OCI-LY1 (cell line): ENCODE measurements around the gene COLEC12.

Experiments
- H2AFZ ChIP-seq: fragments of 200-600 bp; sonication (generic), shearing (Covaris generic); 2 replicates; pipeline ENCODE4 v1.6.0; 2014; ENCODE audit warnings: antibody characterized with exemption, mild to moderate bottlenecking, low read length
- H3F3A ChIP-seq: fragments of 200-600 bp; sonication (generic), shearing (Covaris generic); 2 replicates; pipeline ENCODE4 v1.6.0; 2014; ENCODE audit warnings: mild to moderate bottlenecking, antibody characterized with exemption, low read length, moderate library complexity; ENCODE audit not compliant: insufficient read depth
- H3K27ac ChIP-seq: fragments of 200-600 bp; sonication (generic); 2 replicates; pipeline ENCODE4 v1.5.1; 2014; ENCODE audit warnings: low read length, mixed run types, mild to moderate bottlenecking, low read depth; ENCODE audit not compliant: poor library complexity, severe bottlenecking
- H3K27me3 ChIP-seq: fragments of 200-600 bp; sonication (generic); 2 replicates; pipeline ENCODE4 v1.6.0; 2014; ENCODE audit warnings: antibody characterized with exemption, mild to moderate bottlenecking, low read length, moderate library complexity; ENCODE audit not compliant: insufficient read depth
- H3K36me3 ChIP-seq: fragments of 200-600 bp; sonication (generic); 2 replicates; pipeline ENCODE4 v1.6.1; 2014; ENCODE audit warnings: mild to moderate bottlenecking, antibody characterized with exemption, low read length, moderate library complexity, mixed read lengths; ENCODE audit not compliant: insufficient read depth
- H3K4me1 ChIP-seq: fragments of 200-600 bp; sonication (generic); 2 replicates; pipeline ENCODE4 v1.5.1; 2014; ENCODE audit warnings: mild to moderate bottlenecking, low read length, moderate library complexity; ENCODE audit not compliant: insufficient read depth, severe bottlenecking
- H3K4me2 ChIP-seq: fragments of 200-600 bp; sonication (generic), shearing (Covaris generic); 2 replicates; pipeline ENCODE4 v1.6.1; 2014; ENCODE audit warnings: low read length
- H3K4me3 ChIP-seq: fragments of 200-600 bp; sonication (generic); 2 replicates; pipeline ENCODE4 v1.5.1; 2014; ENCODE audit warnings: low read length, low read depth, mild to moderate bottlenecking, mixed read lengths; ENCODE audit not compliant: poor library complexity, severe bottlenecking
- H3K79me2 ChIP-seq: fragments of 200-600 bp; shearing (Covaris generic); 2 replicates; pipeline ENCODE4 v1.6.1; 2016; ENCODE audit warnings: mixed run types, low read length, mixed read lengths; ENCODE audit not compliant: insufficient read depth
- H3K9ac ChIP-seq: fragments of 200-600 bp; sonication (generic), shearing (Covaris generic); 2 replicates; pipeline ENCODE4 v1.6.1; 2014; ENCODE audit warnings: mild to moderate bottlenecking, low read length, mixed read lengths
- H3K9me2 ChIP-seq: fragments of 200-600 bp; sonication (generic), shearing (Covaris generic); 2 replicates; pipeline ENCODE4 v1.6.1; 2014; ENCODE audit warnings: low read depth, mild to moderate bottlenecking, low read length, mixed read lengths
- H3K9me3 ChIP-seq: fragments of 200-600 bp; shearing (Covaris generic); 2 replicates; pipeline ENCODE4 v1.6.1; 2014; ENCODE audit warnings: low read length, mixed read lengths
- H4K20me1 ChIP-seq: fragments of 200-600 bp; sonication (generic), shearing (Covaris generic); 2 replicates; pipeline ENCODE4 v1.6.0; 2016; ENCODE audit warnings: mild to moderate bottlenecking, low read length; ENCODE audit not compliant: insufficient read depth
- EZH2 ChIP-seq: fragments of 200-600 bp; sonication (generic), shearing (Covaris generic); IDR thresholded peaks from 2 replicates; pipeline ENCODE4 v1.8.0; 2017; ENCODE audit warnings: borderline replicate concordance, mixed run types, mild to moderate bottlenecking, antibody characterized with exemption, low read length, moderate library complexity, mixed read lengths
- TF ChIP-seq, protein P1 (sequence below): fragments of 200-600 bp; sonication (generic), shearing (Covaris generic); IDR thresholded peaks from 2 replicates; pipeline ENCODE4 v1.5.1; 2017; ENCODE audit warnings: mild to moderate bottlenecking, antibody characterized with exemption, low read length, moderate library complexity, mixed read lengths

The COLEC12 gene

DNA sequence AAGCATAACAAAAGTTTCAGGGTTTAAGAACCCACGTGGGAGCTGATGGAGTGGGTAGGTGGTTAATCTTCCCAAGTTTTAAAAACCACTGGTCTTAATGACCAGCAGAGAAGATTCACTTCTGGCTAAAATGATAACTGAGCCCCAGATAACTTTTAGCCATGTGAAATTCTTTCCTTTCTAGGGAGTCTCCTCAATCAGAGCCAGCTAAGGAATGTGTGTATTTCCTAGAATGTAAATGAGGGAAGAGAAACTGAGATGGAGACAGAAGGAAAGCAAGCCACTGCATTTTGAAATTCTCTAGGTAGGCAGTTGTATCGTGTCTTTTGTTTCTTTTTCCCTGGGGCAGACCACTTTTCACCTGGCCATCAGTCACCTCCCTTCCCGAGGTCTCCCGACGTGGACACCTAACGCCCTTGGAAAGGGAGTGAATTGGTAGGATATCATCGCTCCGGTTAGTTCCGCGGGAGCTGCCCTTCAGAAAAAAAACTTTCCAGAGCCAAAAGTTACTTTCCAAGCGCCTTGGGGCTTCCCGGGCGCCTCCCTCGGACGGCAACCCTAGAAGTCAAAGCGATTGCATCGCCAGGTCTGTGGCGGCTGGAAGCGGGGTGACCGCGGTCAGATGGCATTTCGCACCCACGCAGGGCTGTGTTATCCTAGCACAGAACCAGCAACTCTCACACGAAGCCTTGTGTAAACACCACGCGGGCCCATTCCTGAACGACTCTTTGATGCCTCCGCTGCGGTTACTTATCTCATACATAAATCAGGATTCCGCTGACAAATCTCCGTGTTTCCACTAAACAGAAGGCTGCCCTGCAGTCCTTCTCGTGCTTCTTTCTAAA is 1.3 kb downstream of the COLEC12 start:
- Histone ChIP-seq H3K4me3 (no peak overlapping the region), H3K9me3 (no peaks in the 10 kb centered on the region), H3K9me2 (no peaks in the 10 kb centered on the region), H3K27ac (no peak overlapping the region), H3K27me3 (no peaks in the 10 kb centered on the region), H3F3A (no peaks in the 10 kb centered on the region), H4K20me1 (no peaks in the 10 kb centered on the region), H3K36me3 (no peaks in the 10 kb centered on the region), H3K4me2 (no peak overlapping the region), H3K4me1 (no peaks in the 10 kb centered on the region), H3K9ac (no peak overlapping the region), H3K79me2 (no peaks in the 10 kb centered on the region), H2AFZ (no peak overlapping the region)
- no peak for TF ChIP-seq EZH2
- TF ChIP-seq, protein P1, sequence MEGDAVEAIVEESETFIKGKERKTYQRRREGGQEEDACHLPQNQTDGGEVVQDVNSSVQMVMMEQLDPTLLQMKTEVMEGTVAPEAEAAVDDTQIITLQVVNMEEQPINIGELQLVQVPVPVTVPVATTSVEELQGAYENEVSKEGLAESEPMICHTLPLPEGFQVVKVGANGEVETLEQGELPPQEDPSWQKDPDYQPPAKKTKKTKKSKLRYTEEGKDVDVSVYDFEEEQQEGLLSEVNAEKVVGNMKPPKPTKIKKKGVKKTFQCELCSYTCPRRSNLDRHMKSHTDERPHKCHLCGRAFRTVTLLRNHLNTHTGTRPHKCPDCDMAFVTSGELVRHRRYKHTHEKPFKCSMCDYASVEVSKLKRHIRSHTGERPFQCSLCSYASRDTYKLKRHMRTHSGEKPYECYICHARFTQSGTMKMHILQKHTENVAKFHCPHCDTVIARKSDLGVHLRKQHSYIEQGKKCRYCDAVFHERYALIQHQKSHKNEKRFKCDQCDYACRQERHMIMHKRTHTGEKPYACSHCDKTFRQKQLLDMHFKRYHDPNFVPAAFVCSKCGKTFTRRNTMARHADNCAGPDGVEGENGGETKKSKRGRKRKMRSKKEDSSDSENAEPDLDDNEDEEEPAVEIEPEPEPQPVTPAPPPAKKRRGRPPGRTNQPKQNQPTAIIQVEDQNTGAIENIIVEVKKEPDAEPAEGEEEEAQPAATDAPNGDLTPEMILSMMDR: no peak

DNA sequence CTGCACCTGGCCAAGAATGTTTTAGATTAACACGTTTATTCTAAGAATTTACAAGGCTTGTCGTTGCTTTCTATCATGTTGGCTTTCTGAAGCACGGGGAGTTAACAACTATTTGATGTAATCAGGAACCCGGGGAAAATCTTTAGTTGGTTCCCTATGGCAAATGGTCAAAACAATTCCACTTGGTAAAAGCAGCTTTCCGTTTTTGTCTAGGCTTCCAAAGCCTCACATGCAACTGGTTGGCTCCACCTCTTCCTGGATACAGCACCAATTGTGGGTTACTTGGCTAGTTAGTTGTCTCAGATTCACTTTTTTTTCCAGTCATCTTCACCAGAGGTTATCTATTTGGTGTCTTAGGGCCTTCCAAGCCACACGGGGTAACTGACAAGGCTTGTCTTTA is 2.8 kb downstream of the COLEC12 start:
- no peak overlapping the region for H3K27ac ChIP-seq
- no peaks in the 10 kb centered on the region for H3F3A ChIP-seq
- H3K9me2 ChIP-seq: no peaks in the 10 kb centered on the region
- no peak overlapping the region for H2AFZ ChIP-seq
- no peaks in the 10 kb centered on the region for H3K4me1 ChIP-seq
- no peak for TF ChIP-seq EZH2
- TF ChIP-seq, protein P1: no peak
- no peak overlapping the region for H3K4me3 ChIP-seq
- H3K9me3 ChIP-seq: no peaks in the 10 kb centered on the region
- H3K4me2 ChIP-seq: no peak overlapping the region
- no peak overlapping the region for H3K9ac ChIP-seq
- H3K36me3 ChIP-seq: no peaks in the 10 kb centered on the region
- no peaks in the 10 kb centered on the region for H3K79me2 ChIP-seq
- H4K20me1 ChIP-seq: no peaks in the 10 kb centered on the region
- H3K27me3 ChIP-seq: no peaks in the 10 kb centered on the region

DNA sequence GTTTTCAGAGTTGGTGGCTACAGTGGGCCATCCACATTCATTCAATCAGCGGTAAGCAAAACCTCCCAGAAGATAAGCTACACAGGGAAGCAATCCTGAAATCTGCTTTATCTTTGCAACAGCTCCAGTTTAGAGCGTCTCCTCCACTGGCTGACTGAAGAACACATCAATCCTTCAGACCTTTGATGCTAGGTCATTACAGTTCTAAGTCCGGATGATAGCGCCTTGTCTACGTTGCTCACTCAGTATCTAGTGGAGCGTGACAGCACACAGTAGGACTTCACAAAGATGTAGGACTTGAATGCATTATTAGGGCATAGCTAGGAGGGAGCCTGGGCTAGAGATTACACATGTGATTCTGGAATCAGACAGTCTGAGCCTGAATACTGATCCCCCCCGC is 5.0 kb downstream of the COLEC12 start:
- no peak for TF ChIP-seq EZH2
- TF ChIP-seq, protein P1: no peak
- H3K9me3 ChIP-seq: no peaks in the 10 kb centered on the region
- H3K27me3 ChIP-seq: no peaks in the 10 kb centered on the region
- H3F3A ChIP-seq: no peaks in the 10 kb centered on the region
- H3K36me3 ChIP-seq: no peaks in the 10 kb centered on the region
- H3K4me1 ChIP-seq: no peaks in the 10 kb centered on the region
- no peak overlapping the region for H2AFZ ChIP-seq
- H3K4me2 ChIP-seq: no peak overlapping the region
- H3K9ac ChIP-seq: no peak overlapping the region
- no peak overlapping the region for H3K4me3 ChIP-seq
- H4K20me1 ChIP-seq: no peaks in the 10 kb centered on the region
- H3K9me2 ChIP-seq: no peaks in the 10 kb centered on the region
- H3K27ac ChIP-seq: no peak overlapping the region
- no peaks in the 10 kb centered on the region for H3K79me2 ChIP-seq
